NCI-H524 (cell line): ENCODE measurements around the gene THAP7.
"Not testable (repeated sequence)": the region's sequence is repeated elsewhere in the genome, so short reads cannot be mapped to it uniquely, and the experiment has no call there.

ENCODE experiments used
- DNase-seq, 2 experiments: peaks; one replicate each; lab custom pipeline; 2025; lab: John Stamatoyannopoulos, UW

Gene THAP7

DNA sequence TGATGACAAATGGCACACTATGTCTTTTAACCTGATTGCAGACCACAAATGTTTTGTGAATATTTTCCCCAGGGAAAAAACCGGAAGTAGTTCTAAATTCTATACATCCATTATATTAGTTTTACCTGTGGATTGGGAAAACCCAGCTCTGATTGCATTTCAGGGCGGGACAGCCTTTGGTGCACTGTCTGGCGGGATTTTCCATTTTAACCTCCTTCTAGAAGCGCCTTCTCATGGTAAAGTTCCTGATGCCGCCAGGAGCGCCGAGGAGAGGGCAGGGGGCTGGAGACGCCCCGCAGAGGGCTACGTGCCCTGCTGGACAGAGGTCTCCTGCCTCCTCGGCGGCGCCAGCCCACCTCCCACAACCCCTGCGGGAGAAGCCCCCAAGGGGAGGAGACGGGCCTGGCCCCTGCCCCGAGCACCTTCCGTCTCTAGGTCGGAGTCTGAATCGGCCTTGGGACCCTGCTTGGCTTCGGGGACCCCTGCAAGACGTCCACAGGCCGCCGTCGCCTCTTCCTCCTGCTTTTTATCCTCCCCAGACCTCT, 11.8 kb upstream of the THAP7 start:
- DNase-seq, result no peak

DNA sequence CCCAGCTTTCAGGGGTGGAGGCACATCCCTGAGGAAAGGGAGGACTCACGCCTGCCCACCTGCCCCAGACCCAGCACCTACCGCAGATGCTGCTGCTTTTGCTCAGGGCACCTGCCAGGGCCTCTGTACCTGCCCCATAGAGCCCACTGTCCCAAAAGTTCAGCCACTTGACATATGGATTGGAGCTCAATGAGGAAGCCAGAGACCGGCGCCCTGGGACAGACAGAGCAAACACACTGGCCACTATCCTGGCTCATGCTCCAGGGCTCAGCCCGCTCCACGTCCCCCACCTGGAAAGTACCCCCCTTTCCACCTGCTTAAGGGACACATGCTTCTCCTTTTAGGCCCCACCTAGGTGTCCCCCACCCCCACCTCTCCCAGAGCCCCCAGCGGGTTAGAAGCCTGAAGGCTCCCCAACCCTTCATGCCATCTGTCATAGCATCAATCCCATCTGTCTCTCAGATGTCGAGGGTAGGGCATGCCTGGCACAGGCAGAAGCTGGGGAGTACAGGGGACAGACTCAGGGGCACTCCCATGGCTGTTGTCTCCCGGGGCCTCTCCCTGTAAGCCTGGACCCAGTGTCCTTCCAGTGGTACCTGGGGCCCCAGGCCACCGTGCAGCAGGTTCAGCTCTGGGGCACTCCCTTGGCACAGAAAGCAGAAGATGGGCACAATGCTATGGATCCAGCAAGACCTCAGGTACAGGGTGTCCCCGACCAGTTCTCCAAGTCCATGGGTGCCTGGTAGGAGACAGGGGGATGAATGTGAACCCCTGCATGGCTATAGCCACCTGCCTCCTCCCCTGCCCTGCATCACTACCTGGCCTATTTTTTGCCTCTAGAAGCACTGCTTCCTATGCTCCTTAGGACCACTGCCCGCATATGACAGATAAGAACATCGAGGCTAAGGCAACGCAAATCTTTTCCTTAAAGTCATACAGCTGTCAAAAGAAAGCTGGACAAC, 10.8 kb upstream of the THAP7 start:
- DNase-seq, result peak; percentile 93 to 96

DNA sequence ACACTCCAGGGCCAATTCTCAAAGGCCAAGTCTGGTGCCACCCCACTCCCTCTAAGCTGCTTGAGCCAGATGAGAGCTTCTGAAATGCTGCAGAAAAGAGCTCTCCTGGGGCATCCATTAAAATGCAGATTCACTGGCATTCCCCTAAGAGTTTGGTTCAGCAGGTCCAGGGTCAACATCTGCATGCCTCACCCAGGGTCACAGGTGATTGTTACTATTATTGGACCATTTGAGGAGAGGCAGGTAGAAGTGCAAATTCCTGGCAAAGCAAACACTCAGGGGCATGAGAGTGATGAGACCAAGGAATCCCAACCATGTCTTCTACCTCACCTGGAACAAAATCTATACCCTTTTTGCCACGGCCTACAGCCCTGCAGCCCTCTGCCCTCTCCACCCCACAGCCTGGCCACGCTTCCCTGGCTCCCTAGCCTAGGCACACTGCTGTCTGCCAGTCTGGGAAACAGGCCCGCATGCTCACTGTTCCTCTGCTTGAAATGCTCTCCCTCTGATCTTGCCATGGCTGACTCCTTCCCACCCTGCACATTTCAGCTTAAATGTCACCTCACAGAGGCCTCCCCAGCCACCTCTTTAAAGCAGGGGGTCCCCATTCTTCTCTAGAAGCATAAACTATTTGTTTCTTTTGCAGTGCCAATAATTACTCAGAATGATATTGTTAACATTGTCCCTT, 8.7 kb upstream of the THAP7 start:
- DNase-seq, result no peak

GRCh38 chr22:21009638-21010425, 7.9 kb upstream of the THAP7 start:
- no peak for DNase-seq

DNA sequence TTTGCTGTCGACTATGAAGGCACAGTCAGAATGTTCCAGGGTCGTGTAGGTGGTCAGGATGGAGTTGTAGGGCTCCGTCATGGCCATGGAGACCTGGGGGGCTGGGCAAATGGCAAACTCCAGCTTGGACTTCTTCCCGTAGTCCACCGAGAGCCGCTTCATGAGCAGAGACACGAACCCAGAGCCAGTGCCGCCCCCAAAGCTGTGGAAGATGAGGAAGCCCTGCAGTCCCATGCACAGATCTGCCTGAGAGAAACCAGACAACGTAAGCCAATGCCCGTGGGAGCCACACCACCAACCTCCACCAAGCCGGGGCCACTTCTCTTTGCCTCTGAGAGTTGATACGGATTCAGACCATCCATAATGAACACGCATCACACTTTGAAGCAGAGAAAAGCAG, 7.3 kb upstream of the THAP7 start:
- DNase-seq, result not testable (repeated sequence)

- peak in 1 of 2 experiments; percentile 40 for DNase-seq
These were observed 1.9 kb upstream of the THAP7 start for GRCh38 chr22:21003782-21004181.

DNA sequence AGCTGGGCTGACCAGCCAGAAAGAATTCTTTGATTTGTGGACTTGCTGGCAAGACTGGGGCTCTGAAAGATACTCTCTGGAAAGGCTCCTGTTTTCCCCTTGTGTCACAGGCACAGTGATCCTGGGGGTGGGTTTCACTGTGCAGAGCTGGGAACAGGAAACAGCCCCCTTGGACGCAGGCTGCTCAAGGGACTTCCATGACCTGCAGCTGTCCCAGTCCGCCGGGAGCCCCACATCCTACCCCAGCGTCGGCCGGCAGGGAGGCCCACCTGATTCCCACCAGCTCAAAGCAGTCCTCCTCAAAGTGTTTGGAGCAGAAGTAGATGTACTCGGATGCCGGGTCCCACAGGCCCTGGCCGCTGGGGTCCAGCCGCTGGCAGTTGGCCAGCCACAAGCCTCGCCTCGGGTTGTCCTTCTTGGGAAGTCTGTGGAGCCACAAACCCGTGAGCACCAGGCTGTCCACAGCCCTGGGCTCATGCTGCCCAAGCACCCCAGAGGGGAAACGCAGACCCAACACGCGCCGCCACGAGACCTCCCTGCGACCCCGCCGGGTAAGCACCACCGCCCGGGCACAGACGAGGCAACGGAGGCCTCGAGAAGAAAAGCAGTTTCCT, 824 bp downstream of the THAP7 start:
- DNase-seq, result no peak

DNA sequence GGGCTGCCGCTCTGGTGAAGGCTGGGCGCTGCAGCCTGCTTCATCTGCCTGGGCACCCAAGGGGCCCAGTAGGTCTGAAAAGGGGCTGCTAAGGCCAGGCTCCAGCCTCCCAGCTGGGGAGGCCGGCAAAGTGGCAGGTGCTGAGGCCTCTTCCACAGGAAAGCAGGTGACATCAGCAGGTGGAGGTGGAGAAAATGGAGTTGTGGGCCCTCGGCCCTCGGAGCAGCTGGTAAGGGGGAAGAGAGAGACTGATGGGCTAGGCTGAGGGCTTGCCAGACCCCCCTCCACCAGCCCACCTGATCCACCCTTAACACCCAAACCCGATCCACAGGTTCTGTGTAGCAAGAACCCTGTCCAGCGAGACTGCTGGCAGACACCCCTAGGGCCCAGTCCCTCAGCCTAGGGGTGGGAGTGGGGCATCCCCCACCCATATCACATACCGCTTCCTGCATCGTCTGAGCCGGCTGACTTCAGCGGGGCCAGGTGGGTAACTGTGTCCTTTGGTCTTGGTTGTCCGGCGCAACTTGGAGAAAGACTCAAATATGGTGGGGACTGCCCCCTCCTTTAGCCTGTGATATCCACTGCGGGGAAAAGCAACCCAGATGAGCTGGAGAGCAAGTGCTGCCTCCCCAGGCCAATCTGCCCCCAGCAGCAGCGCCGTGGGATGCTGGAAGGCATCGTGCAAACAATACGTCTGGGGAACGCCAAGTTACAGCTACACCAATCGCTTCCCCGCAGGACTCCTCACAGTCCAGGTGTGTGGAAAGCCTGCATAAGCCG, 1.5 kb downstream of the THAP7 start:
- DNase-seq, result no peak

GRCh38 chr22:20999350-21000206, 2.3 kb downstream of the THAP7 start:
- no peak for DNase-seq

DNA sequence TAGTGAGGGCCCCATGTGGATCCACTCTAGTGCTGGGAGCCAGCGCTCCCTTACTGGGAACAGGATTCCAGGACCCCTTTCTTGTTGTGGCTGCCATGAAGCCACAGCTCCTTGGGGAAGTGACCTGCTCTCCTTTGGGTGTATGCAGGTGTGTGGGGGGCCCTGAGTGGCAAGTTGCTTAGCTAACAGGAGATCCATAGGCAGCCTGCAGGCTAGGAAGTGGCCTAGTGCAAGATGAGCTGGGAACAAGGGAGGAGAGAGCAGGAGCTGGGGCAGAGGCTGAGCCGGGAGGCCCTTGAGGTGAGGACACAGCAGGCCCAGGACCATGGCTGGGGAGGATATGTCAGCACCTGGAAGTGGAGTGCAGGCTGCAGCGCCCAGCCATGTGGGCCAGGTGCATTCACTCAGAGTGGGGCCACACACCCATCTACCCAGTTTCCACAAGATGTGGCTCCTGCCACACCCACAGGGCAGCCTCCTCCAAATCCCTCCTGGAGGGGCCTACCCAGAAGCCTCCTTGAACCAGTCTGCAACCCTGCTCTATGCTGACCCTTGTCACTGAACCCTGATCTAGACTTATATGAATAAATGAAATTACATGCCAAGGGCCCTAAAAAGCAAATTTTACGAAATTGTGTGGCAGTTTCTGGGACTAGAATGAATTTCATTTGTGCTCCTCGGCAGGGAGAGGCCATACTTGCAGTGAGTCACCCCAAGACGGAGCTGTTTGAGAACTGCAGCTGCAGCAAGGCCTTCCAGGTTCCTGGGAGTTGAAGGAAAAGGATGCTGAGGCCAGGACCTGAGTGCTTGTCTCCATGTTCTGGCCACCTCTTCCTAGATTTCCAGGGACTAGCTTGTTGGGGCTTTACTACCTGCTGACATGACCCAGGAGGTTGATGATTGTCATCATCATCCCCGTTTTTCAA, 3.2 kb downstream of the THAP7 start:
- DNase-seq, result no peak

GRCh38 chr22:20997536-20998257, 4.2 kb downstream of the THAP7 start:
- no peak for DNase-seq

DNA sequence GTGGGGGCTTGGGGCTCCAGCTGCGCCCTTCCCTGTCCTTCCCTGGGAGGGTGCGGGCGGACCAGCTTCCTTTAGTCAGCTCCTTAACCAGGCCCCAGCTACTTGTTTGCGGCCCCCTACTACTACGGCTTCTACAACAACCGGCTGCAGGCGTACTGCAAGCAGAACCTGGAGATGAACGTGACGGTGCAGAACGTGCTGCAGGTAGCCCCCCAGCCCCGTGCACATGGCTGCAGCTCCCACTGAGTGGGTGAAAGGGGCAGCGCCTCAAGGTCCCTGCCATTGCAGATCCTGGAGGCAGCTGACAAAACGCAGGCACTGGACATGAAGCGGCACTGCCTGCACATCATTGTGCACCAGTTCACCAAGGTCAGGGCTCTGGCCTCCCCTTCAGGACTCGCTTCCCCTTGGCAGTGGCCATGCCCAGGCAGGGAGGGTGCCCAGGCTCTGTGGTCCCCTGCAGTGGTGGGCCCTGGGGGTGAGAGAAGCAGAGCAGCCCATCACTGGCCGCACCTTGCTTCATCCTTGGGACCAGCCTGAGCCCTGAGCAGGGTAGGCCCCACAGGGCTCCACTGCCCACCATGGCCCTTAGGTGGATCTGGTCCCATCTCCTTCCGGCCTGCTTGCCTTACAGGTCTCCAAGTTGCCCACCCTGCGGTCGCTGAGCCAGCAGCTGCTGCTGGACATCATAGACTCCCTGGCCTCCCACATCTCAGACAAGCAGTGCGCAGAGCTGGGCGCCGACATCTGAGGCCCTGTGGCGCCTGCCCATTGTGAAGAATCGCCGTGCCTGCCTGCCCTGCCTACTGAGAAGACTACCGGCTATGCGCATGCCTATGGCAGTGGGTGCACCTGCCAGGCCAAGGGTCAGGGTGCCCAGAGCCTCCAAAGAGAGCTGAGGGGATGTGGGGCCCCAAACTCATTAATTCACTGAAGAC, 5.1 kb downstream of the THAP7 start:
- no peak for DNase-seq

GRCh38 chr22:20996031-20996410, 5.9 kb downstream of the THAP7 start:
- no peak for DNase-seq

DNA sequence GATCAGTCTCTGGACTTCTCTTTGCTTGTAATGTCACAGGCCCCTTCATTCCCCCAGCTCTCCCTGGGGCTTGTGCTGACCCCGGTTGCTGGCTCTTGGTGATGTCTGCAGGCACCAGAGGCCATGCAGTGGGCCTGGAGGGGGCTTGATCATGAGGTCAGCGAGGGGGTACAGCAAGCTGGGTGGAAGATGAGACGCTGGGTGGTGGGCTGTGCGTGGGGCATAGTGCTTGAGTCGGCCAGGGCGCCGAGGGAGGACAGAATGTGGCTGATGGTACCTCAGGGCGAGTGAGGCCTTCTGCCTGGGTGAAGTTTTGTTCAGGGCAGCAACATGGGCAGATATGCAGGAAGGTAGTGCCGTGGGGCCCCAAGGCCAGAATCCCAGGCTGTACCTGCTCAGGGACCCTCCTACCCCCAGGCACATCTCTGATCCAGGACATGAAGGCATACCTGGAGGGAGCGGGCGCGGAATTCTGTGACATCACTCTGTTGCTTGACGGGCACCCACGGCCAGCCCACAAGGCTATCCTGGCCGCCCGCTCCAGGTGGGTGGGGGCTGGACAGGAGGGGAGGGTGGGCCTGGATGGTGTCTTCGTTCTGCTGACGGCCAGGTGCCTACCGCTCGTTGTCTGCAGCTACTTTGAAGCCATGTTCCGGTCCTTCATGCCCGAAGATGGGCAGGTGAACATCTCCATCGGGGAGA, 6.4 kb downstream of the THAP7 start:
- DNase-seq, result no peak

- DNase-seq, result no peak
These were observed 7.0 kb downstream of the THAP7 start for GRCh38 chr22:20994902-20995241.

DNA sequence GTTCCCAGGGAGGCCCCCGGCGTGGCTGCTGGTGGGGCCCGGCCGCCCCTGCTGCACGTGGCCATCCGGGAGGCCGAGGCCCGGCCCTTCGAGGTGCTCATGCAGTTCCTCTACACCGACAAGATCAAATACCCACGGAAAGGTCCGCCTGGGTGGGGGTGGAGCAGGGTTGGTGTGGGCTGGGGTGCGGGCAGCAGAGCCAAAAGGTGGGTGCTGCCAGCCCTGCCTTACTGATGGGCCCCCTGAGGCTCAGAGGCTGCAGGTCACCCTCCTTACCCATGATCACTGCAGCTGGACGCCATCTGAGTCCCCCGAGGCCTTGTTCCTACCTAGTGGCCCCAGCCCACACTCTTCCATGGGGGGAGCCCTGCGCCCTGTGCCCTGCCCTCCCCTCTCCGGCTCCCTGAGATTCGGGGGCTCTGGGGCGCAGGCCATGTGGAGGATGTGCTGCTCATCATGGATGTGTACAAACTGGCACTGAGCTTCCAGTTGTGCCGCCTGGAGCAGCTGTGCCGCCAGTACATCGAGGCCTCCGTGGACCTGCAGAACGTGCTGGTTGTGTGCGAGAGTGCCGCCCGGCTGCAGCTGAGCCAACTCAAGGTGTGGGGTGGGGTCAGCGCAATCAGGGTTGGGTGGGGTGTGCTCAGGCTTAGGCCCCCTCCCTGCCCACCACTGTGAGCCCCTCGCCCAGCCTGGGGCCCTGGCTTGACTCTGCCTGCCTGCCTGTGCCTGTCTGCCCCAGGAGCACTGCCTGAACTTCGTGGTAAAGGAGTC, 7.6 kb downstream of the THAP7 start:
- no peak for DNase-seq
